ENCODE data around the gene NXN. TPM values are rescaled to one million over a fixed set of nuclear protein-coding genes. Genes with fewer than 3 reads are reported as not detected.
"Not testable (repeated sequence)": the region's sequence is repeated elsewhere in the genome, so short reads cannot be mapped to it uniquely, and the experiment has no call there.

Gene NXN
- total RNA-seq, 1 donor from 2014 or later = 67.3 TPM

DNA sequence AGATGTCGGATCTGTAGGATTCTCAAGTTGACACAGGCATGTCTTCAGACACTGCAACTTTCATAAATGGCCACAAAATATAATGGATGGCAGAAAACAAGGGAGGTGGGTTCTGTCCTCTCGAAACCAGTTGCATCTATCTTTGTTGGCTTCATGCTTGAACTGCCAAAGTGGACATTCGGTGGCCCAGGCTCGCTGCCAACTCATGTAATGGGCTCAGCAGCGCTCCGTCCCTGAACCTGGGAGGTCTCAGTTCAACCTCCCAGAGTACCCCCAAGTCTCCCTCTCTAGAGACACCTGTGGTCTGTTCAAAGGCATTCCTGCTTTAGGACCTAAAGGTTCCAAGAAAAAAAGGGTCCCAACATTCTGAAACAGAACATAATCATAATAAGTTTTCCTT is 71.9 kb downstream of the NXN start:
- H3K27ac ChIP-seq = no peak overlapping the region
- no peak for DNase-seq (ENCODE audit: low spot score in 2 of 2)
- H3K9me3 ChIP-seq = no peaks in the 10 kb centered on the region
- H3K4me3 ChIP-seq = no peak overlapping the region
- H3K4me1 ChIP-seq = no peaks in the 10 kb centered on the region
- intact Hi-C loops (cut with DNase I) = no loop called here
- H3K36me3 ChIP-seq = no peaks in the 10 kb centered on the region
- no peak for TF ChIP-seq CTCF (IDR thresholded peaks at IDR 0.05)
- H3K27me3 ChIP-seq = no peaks in the 10 kb centered on the region

DNA sequence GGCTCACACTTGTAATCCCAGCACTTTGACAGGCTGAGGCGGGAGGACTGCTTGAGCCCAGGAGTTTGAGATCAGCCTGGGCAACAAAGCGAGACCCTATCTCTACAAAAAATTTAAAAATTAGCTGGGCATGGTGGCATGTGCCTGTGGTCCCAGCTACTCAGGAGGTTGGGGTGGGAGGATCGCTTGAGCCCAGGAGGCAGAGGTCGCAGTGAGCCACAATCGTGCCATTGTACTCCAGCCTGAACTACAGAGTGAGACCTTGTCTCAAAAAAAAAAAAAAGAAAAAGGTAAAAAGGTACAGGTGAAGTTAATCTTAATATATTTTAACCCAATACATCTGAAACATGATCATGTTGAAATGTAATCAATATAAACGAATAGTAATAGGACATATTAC is 73.9 kb downstream of the NXN start:
- H3K4me3 ChIP-seq; H3K27ac ChIP-seq; H3K27me3 ChIP-seq; H3K4me1 ChIP-seq; H3K9me3 ChIP-seq; intact Hi-C loops (cut with DNase I); H3K36me3 ChIP-seq; DNase-seq (ENCODE audit: low spot score in 2 of 2): not testable (repeated sequence)

GRCh38 chr17:903691-904481 is 75.7 kb downstream of the NXN start:
- peak overlapping the region in 1 of 2 donors; percentile 33 for H3K4me3 ChIP-seq
- H3K36me3 ChIP-seq = no peaks in the 10 kb centered on the region
- no peak for TF ChIP-seq CTCF (IDR thresholded peaks at IDR 0.05)
- no peaks in the 10 kb centered on the region for H3K9me3 ChIP-seq
- intact Hi-C loops (cut with DNase I) = no loop called here
- peak overlapping the region; percentile 29 to 58 for H3K27ac ChIP-seq
- no peak for DNase-seq (ENCODE audit: low spot score in 2 of 2)
- H3K4me1 ChIP-seq = peaks cover 5 to 6% of the 10 kb centered on the region in 2 donors
- no peaks in the 10 kb centered on the region for H3K27me3 ChIP-seq

DNA sequence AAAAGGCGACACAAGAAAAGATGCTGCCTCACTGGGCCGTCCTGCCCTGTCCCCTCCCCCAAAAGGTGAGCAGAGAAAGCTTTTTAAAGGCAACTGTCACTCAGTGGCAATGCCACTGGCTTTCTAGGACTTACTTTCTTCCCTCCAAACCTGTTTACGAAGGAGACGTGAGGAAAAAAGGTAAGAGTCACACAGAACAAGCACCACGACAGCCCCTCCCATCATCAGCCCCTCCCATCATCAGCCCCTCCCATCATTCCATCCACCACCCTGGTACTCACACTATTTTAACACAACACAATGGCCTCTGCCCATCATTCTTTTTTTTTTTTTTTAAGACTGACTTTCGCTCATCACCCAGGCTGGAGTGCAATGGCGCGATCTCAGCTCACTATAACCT is 77.1 kb downstream of the NXN start:
- H3K36me3 ChIP-seq = no peaks in the 10 kb centered on the region
- no peak overlapping the region for H3K4me3 ChIP-seq
- no peak for TF ChIP-seq CTCF (IDR thresholded peaks at IDR 0.05)
- H3K4me1 ChIP-seq = peaks cover 5 to 6% of the 10 kb centered on the region in 2 donors
- intact Hi-C loops (cut with DNase I) = no loop called here
- no peak for DNase-seq (ENCODE audit: low spot score in 2 of 2)
- no peaks in the 10 kb centered on the region for H3K27me3 ChIP-seq
- H3K9me3 ChIP-seq = no peaks in the 10 kb centered on the region
- H3K27ac ChIP-seq = no peak overlapping the region

- H3K27ac ChIP-seq = peak overlapping the region; percentile 60 to 66
- intact Hi-C loops (cut with DNase I) = no loop called here
These were observed 77.6 kb downstream of the NXN start for GRCh38 chr17:901964-902363.

More at GRCh38 chr17:901964-902363, 77.6 kb downstream of the NXN start:
- no peaks in the 10 kb centered on the region for H3K9me3 ChIP-seq
- H3K4me1 ChIP-seq = peaks cover 5 to 6% of the 10 kb centered on the region in 2 donors
- no peaks in the 10 kb centered on the region for H3K27me3 ChIP-seq
- no peaks in the 10 kb centered on the region for H3K36me3 ChIP-seq
- TF ChIP-seq CTCF (IDR thresholded peaks at IDR 0.05) = no peak
- no peak for DNase-seq (ENCODE audit: low spot score in 2 of 2)
- H3K4me3 ChIP-seq = no peak overlapping the region

All from ascending aorta (tissue), 2 donors.